HG02588 (cell line): Measurements from ENCODE around the gene TIMP1.
A peak's percentile ranks its signal among the peaks of the same experiment; 100 is the strongest.

Experiments
- ATAC-seq: cut with Tn5 transposase; IDR thresholded peaks from one replicate; pipeline ENCODE4 v1.9.1; 2021; ENCODE audit warnings: mild to moderate bottlenecking, moderate library complexity; ENCODE audit not compliant: unreplicated experiment

Gene TIMP1

DNA sequence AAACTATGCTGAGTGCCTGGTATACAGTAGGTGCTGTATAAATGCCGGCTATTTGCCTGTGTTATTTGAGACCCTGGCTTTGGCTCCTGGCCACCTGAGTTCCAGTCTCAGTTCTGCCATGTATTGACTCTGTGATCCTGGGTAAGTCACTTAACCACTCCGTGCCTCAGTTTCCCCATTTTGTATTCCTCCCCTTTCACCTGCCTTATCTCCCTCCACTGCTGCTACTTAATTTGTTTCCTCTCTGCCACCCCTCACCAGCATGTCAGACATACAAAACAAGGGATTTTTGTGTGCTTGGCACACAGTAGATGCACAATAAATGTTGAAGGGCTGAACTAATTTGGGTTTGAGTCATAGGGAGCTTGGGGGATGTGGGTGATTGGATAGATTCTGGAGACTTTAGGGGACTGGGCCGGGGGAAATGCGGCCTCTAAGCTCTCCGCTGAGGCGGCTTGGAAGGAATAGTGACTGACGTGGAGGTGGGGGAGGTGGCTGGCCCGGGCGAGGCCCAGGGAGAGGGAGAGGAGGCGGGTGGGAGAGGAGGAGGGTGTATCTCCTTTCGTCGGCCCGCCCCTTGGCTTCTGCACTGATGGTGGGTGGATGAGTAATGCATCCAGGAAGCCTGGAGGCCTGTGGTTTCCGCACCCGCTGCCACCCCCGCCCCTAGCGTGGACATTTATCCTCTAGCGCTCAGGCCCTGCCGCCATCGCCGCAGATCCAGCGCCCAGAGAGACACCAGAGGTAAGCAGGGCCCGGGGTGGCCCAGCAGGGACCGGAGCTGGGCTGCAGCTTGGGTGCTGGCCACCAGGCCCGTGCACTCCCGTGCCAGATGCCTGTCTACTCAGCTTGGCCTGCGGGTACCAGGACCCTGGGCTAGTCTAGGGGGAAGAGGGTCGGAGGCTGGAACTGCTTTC, at the start of gene TIMP1:
TSS of gene TIMP1 (plus strand) at position 706 of the 917 bp plus-strand sequence. CDS start 980 bp downstream, outside the sequence.
- peak; percentile 78 for ATAC-seq

DNA sequence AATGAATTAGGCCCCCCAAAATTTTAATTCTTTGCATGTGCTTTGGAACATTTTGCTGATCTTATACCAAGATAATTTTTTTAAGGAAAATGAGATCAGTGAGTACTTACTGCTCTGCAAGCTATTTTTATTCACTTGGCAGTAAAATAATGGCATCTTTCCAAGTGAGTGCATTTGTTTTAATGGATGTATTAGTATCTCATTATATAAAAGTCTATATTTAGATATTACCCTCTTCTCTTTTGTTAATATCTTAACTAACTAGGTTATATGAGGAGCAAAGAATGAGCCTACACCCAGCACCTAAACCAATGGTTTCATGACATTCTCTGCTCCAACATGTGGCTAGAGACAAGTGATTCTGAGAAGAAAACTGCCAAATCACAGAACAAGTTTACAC, 42.4 kb upstream of the TIMP1 start:
- ATAC-seq = no peak

DNA sequence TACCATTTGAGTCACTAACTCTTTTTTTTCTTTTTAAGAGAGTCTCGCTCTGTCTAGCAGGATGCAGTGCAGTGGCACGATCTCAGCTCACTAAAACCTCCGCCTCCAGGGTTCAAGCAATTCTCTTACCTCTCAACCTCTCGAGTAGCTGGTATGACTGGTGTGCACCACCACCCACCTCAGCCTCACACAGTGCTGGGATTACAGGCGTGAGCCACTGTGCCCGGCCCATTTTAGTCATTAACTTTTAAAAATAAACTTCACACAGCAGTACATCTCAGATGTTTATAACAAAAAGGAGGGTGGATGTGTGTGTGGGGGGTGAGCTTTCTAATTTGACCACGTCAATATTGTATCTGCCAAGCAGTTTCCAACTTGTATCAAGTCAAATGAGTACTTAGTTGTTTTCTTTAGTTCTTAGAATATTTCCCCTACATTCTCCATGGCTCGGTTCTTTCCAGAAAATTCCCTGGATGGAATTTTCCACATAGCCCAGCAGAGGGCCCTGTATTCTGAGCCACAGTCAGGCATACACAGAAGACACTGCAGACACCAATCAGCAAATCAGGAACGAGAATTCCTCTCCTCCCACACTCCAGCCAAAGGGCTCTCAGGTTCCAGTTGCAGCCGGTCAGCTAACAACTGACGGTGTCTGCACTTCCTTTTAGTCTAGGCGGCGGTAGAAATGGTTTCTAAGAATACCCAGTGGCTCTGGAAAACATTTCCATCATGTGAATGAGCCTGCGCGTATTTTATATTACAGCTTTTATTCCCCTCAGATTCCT, 41.3 kb upstream of the TIMP1 start:
- ATAC-seq = no peak

DNA sequence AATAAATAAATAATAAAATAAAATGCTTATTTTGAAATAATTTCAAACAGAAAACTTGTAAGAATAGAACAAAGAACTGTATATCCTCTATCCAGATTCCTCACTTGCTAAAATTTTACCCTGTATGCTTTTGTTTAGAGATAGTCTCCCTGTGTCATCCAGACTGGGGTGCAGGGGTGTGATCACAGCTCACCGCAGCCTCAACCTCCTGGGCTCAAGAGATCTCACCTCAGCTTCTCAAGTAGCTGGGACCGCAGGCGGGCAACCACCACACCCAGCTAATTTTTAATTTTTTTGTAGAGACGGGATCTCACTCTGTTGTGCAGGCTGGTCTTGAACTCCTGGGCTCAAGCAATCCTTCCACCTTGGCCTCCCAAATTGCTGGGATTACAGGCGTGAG, 38.7 kb upstream of the TIMP1 start:
- ATAC-seq = no peak

DNA sequence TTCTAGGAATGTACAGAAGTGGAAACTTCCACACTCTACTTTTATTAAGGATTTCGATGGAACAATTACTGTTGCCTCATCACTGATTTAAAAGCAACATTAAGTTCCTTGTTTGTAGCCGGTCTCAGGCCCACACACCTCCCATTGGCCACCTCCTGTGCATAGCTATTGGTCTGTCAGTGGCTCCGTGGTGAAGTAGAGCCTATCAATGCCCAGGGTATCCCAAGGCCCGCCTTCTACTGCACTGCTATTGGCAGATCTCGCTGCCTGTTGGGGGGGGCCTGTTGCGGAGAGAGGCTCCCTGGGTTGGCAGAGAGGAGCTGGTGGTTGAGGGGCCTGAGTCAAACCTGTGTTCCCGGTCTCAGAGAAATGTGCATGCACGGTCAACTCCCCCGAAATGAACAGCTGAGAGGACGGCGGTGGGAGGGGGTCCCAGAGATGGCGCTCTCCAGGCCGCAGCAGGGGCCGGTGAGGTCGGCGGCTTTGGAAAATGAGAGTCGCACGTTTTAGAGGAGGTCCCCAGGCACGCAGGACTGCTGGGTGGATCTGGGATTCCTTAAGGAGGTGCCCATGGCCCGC, 26.1 kb upstream of the TIMP1 start:
- ATAC-seq = peak; percentile 89

DNA sequence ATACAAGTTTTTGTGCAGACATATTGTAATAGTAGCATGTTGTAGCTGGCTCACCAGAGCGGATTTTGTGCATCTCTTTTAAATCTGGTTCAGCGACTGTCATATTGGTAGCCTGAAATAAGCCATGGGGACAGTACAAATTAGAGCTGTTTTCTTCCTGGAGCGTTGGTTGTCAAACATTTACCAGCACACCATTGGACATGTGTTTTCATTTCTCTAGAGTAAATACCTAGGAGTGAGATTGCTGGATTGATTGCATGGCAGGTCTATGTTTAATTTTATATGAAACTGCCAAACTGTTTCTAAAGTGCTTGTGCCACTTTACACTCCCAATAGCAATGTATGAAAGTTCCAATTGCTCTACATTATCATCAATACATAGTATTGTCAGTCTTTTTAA, 23.8 kb upstream of the TIMP1 start:
- ATAC-seq = no peak

DNA sequence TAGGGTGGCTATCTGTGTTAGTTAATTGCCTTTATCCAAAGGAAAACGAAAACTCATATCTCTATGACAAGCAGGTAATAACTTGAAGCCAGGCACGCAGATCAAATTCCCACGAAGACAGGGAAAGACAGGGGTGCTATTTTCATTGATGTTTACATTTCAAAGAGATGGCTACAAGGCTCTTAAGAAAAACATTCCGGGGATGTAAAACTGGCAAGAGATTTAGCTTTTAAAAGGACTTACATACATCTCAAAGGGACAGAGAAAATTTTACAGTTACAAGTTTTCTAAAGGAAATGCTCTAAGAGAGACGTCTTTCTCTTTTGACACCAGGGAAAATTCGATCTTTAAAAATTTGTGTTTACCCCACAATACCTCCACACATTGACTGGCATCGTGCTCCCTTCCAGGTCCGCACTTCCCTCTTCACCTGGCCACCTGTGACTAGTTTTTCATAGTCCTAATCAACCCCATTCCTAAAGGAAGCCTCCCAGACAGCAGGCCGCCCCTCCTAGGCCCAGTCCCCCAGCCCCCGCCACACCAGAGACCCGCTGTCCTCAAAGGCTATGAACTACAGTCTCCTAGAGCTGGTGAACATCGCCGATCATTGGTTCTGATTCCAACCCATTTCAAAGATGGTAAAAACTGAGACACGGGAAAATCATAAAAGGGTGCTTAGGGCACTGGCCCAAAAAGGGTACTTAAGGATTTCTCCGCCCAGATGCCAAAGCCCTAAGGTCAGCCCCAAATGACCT, 21.9 kb upstream of the TIMP1 start:
- ATAC-seq = no peak

DNA sequence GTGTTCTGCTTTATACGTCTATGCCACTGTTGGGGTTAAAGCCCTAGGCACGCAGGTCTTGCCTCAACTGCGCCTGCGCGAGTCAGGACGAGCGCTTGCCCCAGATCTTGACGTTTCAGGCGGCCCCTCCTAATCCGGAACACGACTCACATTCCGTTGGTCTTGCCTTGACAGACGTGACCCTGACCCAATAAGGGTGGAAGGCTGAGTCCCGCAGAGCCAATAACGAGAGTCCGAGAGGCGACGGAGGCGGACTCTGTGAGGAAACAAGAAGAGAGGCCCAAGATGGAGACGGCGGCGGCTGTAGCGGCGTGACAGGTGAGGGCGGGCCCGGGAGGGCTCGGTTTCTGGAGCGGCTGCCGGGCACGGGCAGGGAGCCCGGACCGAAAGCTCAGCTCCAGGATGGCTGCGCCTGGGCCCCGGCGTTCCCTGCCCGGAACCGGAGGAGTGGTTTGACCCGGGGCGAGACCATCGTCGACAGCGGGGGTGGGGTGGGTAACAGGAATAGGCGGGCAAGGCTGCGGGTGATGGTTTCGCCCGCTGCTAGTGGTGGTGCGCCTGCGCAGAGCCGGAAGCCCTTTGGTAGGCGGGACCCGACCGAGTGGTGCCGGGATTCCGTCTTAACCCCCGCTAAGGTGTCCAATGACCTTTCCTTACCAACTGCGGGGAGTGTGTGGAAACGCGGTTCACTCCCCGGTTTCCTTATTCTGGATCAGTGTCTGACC, 21.1 kb upstream of the TIMP1 start, which contains the start of gene ARAF:
TSS of gene ARAF (plus strand) at position 272 of the 725 bp plus-strand sequence. CDS start 1,763 bp downstream, outside the sequence.
- peak; percentile 91 for ATAC-seq

DNA sequence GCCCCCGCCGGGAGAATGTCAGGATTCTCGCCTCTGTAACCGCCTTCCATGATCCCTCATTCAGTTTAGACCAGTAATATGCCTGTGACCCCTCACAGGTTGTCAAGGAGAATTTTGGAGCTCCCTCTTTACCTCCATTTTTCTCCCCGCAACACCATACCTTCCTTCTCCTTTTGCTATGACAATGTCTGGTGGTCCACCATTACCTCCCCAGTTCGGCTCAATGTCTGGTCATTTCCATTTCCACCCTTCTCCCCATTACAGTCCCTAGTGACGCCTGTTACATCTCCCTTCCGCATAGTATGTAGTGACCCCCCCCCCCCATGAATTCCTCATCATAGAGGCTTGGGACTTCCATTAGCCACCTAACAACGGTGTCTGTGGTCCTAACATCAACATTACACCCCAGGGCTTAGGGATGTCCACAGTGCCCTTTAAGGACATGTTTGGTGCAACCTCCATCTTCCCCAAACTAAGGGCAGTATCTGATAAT, 20.5 kb upstream of the TIMP1 start:
- no peak for ATAC-seq

DNA sequence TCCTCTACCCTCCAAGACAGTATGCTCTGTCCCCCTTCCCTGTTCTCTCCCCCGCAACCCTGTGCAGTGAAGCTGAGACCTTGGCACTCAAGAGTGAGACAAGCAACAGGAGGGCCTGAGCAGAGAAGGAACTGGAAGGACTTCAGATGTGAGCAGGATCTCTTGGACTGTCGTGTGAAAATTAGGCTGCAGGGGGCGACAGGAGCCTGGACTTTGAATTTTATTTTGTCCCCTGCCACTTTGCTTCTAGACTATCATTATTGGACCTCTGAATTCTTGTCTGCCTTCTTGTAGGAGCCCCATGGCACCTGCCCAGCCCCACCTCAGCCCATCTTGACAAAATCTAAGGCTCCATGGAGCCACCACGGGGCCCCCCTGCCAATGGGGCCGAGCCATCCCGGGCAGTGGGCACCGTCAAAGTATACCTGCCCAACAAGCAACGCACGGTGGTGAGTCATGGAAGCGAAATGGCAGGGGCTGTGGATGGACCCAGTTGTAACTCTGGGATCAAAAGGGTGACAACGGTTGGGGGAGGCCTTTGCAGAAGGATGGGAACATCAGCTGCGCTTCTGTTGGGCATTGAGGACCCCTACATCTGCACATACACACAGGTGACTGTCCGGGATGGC, 19.5 kb upstream of the TIMP1 start:
- ATAC-seq = no peak

DNA sequence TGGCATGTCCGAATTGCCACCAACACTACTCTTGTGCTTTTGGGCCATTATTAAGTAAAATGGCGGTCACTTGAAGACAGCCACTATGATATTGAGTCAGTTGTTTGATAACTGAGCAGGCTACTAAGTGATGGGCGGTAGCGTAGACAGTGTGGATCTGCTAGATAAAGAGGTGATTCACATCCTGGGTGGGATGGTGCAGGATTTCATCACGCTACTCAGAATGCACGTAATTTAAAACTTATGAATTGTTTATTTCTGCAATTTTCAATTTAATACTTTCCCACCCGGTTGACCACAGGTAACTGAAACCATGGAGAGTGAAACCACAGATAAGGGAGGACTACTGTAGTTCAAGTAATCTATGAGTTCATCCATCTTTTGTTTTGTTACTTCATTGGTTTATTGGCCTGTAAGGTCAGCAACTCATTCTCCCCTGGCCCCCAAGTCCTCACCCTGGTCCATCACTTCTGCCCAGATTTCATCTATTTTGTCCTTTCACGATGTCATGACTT, 18.4 kb upstream of the TIMP1 start:
- no peak for ATAC-seq

DNA sequence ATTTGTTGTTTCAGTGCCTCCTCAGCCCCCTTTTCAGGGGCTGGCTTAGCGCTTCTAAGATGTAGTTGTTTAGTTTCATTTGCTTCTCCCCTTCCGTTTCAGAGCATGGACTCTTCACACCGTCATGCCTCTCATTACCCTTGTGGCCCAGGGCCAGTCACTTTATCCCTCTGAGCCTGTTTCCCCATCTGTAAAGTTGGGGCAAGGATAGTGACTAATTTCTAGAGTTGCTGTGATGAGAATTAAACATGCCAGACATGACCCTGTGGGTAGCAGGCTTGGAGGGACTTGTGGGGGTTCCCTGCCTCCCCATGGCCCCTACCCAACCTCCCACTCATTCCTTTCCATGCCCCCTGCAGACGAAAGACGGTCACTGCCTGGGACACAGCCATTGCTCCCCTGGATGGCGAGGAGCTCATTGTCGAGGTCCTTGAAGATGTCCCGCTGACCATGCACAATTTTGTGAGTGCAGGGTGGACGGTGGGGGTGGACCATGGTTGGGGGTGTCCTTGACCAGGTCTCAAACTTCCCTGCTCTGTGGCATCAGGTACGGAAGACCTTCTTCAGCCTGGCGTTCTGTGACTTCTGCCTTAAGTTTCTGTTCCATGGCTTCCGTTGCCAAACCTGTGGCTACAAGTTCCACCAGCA, 17.7 kb upstream of the TIMP1 start:
- ATAC-seq = no peak

DNA sequence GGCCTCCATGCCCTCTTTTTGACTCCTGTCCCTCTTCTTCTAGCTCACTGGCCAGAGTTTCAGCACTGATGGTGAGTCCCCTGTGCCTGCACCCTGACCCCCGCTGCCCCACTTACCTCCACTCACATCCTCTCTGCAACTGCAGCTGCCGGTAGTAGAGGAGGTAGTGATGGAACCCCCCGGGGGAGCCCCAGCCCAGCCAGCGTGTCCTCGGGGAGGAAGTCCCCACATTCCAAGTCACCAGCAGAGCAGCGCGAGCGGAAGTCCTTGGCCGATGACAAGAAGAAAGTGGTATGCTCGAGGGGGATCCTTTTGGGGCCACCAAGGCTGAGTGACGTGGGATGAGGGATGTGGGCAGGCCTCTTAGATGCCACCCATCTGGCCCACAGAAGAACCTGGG, 15.4 kb upstream of the TIMP1 start:
- ATAC-seq = no peak

DNA sequence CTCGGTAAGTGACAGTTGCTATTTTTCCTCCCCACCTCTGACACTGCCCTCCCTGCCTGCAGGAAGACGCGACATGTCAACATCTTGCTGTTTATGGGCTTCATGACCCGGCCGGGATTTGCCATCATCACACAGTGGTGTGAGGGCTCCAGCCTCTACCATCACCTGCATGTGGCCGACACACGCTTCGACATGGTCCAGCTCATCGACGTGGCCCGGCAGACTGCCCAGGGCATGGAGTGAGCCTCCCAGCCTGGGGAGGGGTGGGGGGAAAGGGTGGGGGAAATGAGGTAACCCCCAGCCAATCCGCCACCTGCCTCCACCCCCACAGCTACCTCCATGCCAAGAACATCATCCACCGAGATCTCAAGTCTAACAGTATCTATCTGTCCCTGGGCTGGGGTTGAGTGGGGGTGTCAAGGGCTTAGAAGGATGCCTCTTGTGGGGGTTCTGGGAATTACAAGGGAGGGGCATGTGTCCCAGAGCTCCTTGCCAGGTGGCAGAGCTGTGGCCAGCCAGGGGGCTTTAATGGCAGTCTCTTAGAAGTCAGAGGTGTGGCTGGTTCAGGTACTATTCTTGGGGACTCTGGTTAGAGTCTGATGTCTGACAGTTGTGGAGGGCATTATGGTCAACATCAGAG, 13.5 kb upstream of the TIMP1 start:
- no peak for ATAC-seq

DNA sequence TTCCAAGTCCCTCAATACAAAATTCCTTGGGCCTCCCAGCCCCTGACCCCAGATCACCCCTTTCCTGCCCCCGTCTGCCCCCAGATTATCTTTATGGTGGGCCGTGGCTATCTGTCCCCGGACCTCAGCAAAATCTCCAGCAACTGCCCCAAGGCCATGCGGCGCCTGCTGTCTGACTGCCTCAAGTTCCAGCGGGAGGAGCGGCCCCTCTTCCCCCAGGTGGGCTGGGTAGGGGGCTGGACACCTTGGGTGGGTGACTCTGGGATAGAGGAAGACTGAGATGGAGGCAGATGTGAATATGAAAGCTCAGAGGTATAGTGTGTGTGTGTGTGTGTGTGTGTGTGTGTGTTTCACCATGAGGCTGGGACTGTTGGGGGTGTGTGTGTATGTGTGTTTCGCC, 11.4 kb upstream of the TIMP1 start:
- ATAC-seq = no peak

DNA sequence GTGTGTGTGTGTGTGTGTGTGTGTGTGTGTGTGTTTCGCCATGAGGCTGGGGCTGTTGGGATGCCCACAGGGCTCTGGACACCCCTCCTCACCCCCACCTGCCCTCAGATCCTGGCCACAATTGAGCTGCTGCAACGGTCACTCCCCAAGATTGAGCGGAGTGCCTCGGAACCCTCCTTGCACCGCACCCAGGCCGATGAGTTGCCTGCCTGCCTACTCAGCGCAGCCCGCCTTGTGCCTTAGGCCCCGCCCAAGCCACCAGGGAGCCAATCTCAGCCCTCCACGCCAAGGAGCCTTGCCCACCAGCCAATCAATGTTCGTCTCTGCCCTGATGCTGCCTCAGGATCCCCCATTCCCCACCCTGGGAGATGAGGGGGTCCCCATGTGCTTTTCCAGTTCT, 11.0 kb upstream of the TIMP1 start:
- no peak for ATAC-seq

DNA sequence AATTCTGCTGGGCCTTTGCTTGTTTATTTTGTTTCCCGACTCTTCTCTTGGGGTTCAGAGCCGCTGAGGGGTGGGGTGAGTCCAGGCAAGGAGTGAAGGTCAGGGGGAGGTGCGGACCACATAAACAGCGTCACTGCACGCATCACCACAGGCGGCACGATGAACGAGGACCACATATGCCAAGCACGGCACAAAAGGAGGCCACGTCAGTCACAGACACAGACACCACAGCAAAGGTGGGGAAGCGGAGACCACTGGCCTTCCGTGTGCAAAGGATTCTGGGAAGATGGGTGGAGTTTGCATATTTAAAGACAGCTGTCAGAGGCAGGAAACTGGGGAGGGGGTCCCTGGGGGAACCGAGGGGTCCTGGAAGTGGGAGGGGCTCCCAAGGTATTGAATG, 10.3 kb upstream of the TIMP1 start:
- no peak for ATAC-seq

DNA sequence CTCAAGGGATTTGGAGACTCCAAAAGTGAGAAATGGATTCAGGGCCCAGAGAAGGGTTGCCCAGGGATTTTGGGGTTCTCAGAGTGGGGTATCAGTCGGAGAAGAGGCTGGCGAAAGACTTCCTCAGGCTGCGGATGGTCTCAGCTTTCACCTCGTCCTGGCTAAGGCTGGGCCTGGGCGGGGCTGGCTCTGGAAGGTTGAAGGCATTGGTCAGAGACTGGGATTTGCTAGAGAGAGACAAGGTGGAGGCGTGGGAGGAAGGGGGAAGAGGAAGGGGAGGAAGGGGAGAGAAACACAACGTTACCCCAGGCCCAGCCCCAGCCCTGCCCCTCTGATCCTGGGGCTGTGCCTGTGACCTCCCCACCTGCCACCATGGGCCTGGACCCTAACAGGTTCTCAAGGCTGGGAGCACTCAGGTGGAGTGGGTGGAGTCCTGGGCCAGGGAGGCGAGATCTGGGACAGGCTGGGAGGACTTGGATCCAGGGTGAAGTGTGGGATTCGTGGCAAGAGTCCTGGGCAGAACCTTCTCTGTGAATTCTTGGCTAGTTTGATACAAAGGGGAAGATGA, 9.4 kb upstream of the TIMP1 start:
- no peak for ATAC-seq
